GM12801 (cell line): Measurements from ENCODE around the gene N4BP2L2.

Source experiments
- CTCF ChIP-seq: IDR thresholded peaks from one replicate; pipeline ENCODE4 v1.5.1; 2011; ENCODE audit warnings: control low read depth; ENCODE audit not compliant: insufficient read length; ENCODE audit errors: extremely low read depth

N4BP2L2 gene

GRCh38 chr13:32581177-32581786 lies 42.7 kb upstream of the N4BP2L2 start:
- TF ChIP-seq CTCF: no peak

- TF ChIP-seq CTCF: no peak
Observed at GRCh38 chr13:32577032-32577431, 38.4 kb upstream of the N4BP2L2 start.

- TF ChIP-seq CTCF: no peak
Observed at GRCh38 chr13:32555613-32556012, 17.0 kb upstream of the N4BP2L2 start.

GRCh38 chr13:32553720-32554119 lies 15.1 kb upstream of the N4BP2L2 start:
- no peak for TF ChIP-seq CTCF

- no peak for TF ChIP-seq CTCF
Observed at GRCh38 chr13:32549788-32550187, 11.2 kb upstream of the N4BP2L2 start.

GRCh38 chr13:32548837-32549236 lies 10.2 kb upstream of the N4BP2L2 start:
- no peak for TF ChIP-seq CTCF

GRCh38 chr13:32545083-32545482 lies 6.5 kb upstream of the N4BP2L2 start:
- no peak for TF ChIP-seq CTCF

- TF ChIP-seq CTCF: no peak
Observed at GRCh38 chr13:32542221-32542620, 3.6 kb upstream of the N4BP2L2 start.
